ENCODE results near the gene SECISBP2.

The SECISBP2 gene

GRCh38 chr9:89310475-89311345 lies 7.6 kb upstream of the SECISBP2 start, which contains the start of gene CKS2:
Gene CKS2, plus strand, starts transcription at chr9:89311195. Its CDS starts 98 bp downstream, at chr9:89311293.
- no peak for TF ChIP-seq CTCF (conservative IDR thresholded peaks at IDR 0.05; ENCODE audit: low read length)
- H3K4me3 ChIP-seq (ENCODE audit: low read length) = peak within 1 kb of the TSS; percentile 80
- DNase-seq (ENCODE audit: low read depth) = peak; percentile 100

DNA sequence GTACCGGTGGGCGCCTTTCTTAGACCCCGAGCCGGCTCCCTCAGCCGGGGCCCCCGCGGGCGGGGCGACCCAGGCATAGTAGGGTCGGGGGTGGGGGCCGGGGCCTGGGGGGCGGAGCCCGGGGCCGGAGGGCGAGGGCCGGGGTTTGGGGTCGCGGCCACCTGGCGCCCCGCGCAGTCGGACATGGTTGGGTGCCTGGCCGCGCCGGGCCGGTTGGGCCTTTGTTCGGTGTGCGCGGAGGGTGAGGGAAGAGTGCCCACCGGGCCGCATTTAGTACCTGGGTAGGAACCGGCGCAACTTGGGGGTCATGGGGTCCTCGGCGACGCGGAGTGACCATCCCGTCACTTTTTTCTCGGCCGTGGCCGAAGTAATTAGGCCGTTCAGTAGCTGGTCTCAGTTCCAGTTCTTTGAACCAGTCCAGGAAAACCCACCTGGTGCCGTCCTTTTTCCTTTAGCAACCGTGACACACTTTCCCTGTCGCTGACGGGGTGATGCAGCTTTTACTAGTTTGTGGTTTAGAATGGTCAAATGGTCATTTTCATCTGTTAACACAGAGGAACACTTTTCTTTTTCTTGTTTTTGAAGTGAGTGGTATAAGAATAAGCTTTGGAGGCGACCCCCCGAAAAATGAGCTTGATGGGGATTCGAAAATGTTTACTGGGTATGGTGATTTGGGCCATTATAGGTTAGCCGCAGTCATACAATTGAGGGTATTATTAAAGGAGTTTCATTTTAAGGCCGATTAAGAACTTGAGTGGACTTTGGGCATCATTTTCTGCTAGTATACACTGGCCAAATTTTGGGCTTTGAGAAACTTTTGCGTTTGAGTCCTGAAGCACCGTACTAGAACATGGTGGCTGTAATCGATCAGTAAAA lies 6.7 kb upstream of the SECISBP2 start:
- DNase-seq (ENCODE audit: low read depth) = no peak
- no peak for TF ChIP-seq CTCF (conservative IDR thresholded peaks at IDR 0.05; ENCODE audit: low read length)
- peak overlapping the region; percentile 77 for H3K4me3 ChIP-seq (ENCODE audit: low read length)

- DNase-seq (ENCODE audit: low read depth) = no peak
- TF ChIP-seq CTCF (conservative IDR thresholded peaks at IDR 0.05; ENCODE audit: low read length) = no peak
- peak overlapping the region; percentile 77 for H3K4me3 ChIP-seq (ENCODE audit: low read length)
These were observed 6.1 kb upstream of the SECISBP2 start for GRCh38 chr9:89312222-89312571.

GRCh38 chr9:89313842-89314241 lies 4.5 kb upstream of the SECISBP2 start:
- peak overlapping the region; percentile 11 for H3K4me3 ChIP-seq (ENCODE audit: low read length)
- no peak for DNase-seq (ENCODE audit: low read depth)

GRCh38 chr9:89314955-89315354 lies 3.3 kb upstream of the SECISBP2 start:
- TF ChIP-seq CTCF (conservative IDR thresholded peaks at IDR 0.05; ENCODE audit: low read length) = no peak
- no peak overlapping the region for H3K4me3 ChIP-seq (ENCODE audit: low read length)

More at GRCh38 chr9:89313842-89314241, 4.5 kb upstream of the SECISBP2 start:
- TF ChIP-seq CTCF (conservative IDR thresholded peaks at IDR 0.05; ENCODE audit: low read length) = no peak

DNA sequence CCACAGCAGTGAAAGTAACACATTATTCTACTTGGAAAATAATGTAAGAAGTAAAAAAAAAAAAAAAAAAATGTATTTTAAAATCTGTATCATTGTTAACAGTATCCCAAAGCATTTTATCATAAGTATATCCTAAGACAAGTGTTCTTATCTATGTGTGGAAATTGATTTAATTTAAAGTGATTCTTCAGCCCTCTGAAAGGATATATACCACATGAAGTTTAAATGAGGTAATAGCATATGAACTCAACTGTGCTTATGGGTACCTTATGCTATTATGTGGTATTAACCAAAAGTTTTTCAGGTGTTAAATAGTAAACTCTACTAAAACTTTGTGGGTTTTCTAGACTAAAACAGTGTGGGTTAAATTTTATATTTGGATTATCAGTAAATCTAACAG lies 2.8 kb upstream of the SECISBP2 start:
- no peak overlapping the region for H3K4me3 ChIP-seq (ENCODE audit: low read length)
- no peak for TF ChIP-seq CTCF (conservative IDR thresholded peaks at IDR 0.05; ENCODE audit: low read length)
- no peak for DNase-seq (ENCODE audit: low read depth)

More at GRCh38 chr9:89314955-89315354, 3.3 kb upstream of the SECISBP2 start:
- DNase-seq (ENCODE audit: low read depth) = no peak
